ENCODE measurements around the gene ARHGEF5.

DNA sequence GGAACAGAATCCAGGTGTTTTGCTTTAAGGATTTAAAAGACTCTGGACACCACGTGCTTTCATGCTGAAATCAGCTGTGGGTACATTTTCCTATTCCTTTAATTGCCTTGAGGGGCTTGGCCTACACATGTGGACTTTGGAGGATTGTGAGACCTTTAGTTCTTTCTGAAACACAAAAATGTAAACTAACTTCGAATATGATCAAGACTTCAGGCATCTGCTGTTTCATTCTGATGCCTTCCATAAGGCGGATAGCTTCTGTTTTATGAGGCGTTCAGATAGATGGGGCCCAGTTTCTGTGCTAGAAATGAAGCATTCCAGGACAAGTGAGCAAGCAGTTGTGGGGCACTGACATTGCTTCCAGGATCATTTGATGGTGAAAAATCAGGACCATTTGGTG is 49.7 kb downstream of the ARHGEF5 start:
- TF ChIP-seq, protein P1, sequence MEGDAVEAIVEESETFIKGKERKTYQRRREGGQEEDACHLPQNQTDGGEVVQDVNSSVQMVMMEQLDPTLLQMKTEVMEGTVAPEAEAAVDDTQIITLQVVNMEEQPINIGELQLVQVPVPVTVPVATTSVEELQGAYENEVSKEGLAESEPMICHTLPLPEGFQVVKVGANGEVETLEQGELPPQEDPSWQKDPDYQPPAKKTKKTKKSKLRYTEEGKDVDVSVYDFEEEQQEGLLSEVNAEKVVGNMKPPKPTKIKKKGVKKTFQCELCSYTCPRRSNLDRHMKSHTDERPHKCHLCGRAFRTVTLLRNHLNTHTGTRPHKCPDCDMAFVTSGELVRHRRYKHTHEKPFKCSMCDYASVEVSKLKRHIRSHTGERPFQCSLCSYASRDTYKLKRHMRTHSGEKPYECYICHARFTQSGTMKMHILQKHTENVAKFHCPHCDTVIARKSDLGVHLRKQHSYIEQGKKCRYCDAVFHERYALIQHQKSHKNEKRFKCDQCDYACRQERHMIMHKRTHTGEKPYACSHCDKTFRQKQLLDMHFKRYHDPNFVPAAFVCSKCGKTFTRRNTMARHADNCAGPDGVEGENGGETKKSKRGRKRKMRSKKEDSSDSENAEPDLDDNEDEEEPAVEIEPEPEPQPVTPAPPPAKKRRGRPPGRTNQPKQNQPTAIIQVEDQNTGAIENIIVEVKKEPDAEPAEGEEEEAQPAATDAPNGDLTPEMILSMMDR (IDR thresholded peaks at IDR 0.05), result no peak
- TF ChIP-seq POLR2A (IDR thresholded peaks at IDR 0.05), result no peak

All from heart left ventricle (tissue), 13 donors.